Smooth muscle cell (in vitro differentiated cells): ENCODE measurements around the gene SLC28A2. TPM values are rescaled to one million over a fixed set of nuclear protein-coding genes. Genes with fewer than 3 reads are reported as not detected.

Experiments
- DNase-seq: peaks from one replicate; lab custom pipeline; 2025; ENCODE audit not compliant: unreplicated experiment; lab: John Stamatoyannopoulos, UW
- H2AFZ ChIP-seq: fragments of 200-600 bp; sonication (generic); 2 replicates; pipeline ENCODE4 v1.6.0; 2016; ENCODE audit warnings: antibody characterized with exemption, low read depth, mild to moderate bottlenecking
- H3F3A ChIP-seq: fragments of 200-600 bp; sonication (generic); 2 replicates; pipeline ENCODE4 v1.6.0; 2017; ENCODE audit warnings: antibody characterized with exemption, low read depth
- H3K27ac ChIP-seq: fragments of 200-600 bp; sonication (generic); 2 replicates; pipeline ENCODE4 v1.5.1; 2016; ENCODE audit warnings: low read depth, mild to moderate bottlenecking
- H3K27me3 ChIP-seq: fragments of 200-600 bp; sonication (generic); 2 replicates; pipeline ENCODE4 v1.6.1; 2016; ENCODE audit warnings: low read depth, mild to moderate bottlenecking
- H3K36me3 ChIP-seq: fragments of 200-600 bp; sonication (generic); 2 replicates; pipeline ENCODE4 v1.5.1; 2016; ENCODE audit warnings: low read depth
- H3K4me1 ChIP-seq: fragments of 200-600 bp; sonication (generic); 2 replicates; pipeline ENCODE4 v1.5.1; 2016; ENCODE audit warnings: low read depth
- H3K4me2 ChIP-seq: fragments of 200-600 bp; sonication (generic); 2 replicates; pipeline ENCODE4 v1.6.0; 2016; ENCODE audit warnings: mild to moderate bottlenecking
- H3K4me3 ChIP-seq: fragments of 200-600 bp; sonication (generic); 2 replicates; pipeline ENCODE4 v1.5.1; 2016; ENCODE audit warnings: mild to moderate bottlenecking
- H3K79me2 ChIP-seq: fragments of 200-600 bp; sonication (generic); 2 replicates; pipeline ENCODE4 v1.6.0; 2016; ENCODE audit warnings: low read depth, mild to moderate bottlenecking
- H3K9ac ChIP-seq: fragments of 200-600 bp; sonication (generic); 2 replicates; pipeline ENCODE4 v1.6.0; 2016; ENCODE audit warnings: low read depth
- H3K9me3 ChIP-seq: fragments of 200-600 bp; sonication (generic); replicated peaks from 2 replicates; pipeline ENCODE4 v1.5.1; 2016; ENCODE audit warnings: low read depth
- H4K20me1 ChIP-seq: fragments of 200-600 bp; sonication (generic); 2 replicates; pipeline ENCODE4 v1.6.0; 2016; ENCODE audit warnings: low read depth
- WGBS: methylation state at CpG from one replicate; pipeline ENCODE4 v1.1.7; 2016; ENCODE audit warnings: low lambda C conversion rate; 5-methylcytosine and 5-hydroxymethylcytosine counted together
- polyA plus RNA-seq: library from polyadenylated mRNA; unstranded; fragments of >200 nt; fragmentation: Nextera tagmentation; extraction: Ambion mirVana; gene quantifications from 2 replicates; pipeline ENCODE4 v1.2.1, GENCODE V29; 2016
- total RNA-seq: library from RNA; depleted of rRNA; stranded (reverse); fragments of >200 nt; gene quantifications from 2 replicates; pipeline ENCODE4 v1.2.3, GENCODE V29; 2014
- TF ChIP-seq, protein P1 (sequence below): fragments of 200-600 bp; sonication (generic); IDR thresholded peaks from 2 replicates; pipeline ENCODE4 v1.5.1; 2017; ENCODE audit warnings: borderline replicate concordance, mild to moderate bottlenecking, antibody characterized with exemption; ENCODE audit not compliant: insufficient read depth, poor library complexity, severe bottlenecking

SLC28A2 gene
- total and polyA plus RNA-seq, 2 experiments from 2014 or later: not detected

GRCh38 chr15:45225506-45226273, 26.3 kb upstream of the SLC28A2 start:
- Histone ChIP-seq H2AFZ (no peak overlapping the region), H3F3A (no peaks in the 10 kb centered on the region), H3K27me3 (peaks cover 15% of the 10 kb centered on the region), H4K20me1 (no peaks in the 10 kb centered on the region), H3K79me2 (no peaks in the 10 kb centered on the region), H3K4me3 (no peak overlapping the region), H3K4me1 (no peaks in the 10 kb centered on the region), H3K36me3 (no peaks in the 10 kb centered on the region), H3K9ac (no peak overlapping the region), H3K9me3 (no peaks in the 10 kb centered on the region), H3K4me2 (no peak overlapping the region), H3K27ac (no peak overlapping the region)
- 76% methylated on average over 11 of the region's 11 CpGs for WGBS
- TF ChIP-seq, protein P1, sequence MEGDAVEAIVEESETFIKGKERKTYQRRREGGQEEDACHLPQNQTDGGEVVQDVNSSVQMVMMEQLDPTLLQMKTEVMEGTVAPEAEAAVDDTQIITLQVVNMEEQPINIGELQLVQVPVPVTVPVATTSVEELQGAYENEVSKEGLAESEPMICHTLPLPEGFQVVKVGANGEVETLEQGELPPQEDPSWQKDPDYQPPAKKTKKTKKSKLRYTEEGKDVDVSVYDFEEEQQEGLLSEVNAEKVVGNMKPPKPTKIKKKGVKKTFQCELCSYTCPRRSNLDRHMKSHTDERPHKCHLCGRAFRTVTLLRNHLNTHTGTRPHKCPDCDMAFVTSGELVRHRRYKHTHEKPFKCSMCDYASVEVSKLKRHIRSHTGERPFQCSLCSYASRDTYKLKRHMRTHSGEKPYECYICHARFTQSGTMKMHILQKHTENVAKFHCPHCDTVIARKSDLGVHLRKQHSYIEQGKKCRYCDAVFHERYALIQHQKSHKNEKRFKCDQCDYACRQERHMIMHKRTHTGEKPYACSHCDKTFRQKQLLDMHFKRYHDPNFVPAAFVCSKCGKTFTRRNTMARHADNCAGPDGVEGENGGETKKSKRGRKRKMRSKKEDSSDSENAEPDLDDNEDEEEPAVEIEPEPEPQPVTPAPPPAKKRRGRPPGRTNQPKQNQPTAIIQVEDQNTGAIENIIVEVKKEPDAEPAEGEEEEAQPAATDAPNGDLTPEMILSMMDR: no peak
- DNase-seq: no peak

GRCh38 chr15:45228931-45229330, 23.1 kb upstream of the SLC28A2 start:
- H3K9me3 ChIP-seq: no peaks in the 10 kb centered on the region
- 74% methylated on average over 5 of the region's 5 CpGs for WGBS
- no peaks in the 10 kb centered on the region for H3F3A ChIP-seq
- no peaks in the 10 kb centered on the region for H3K36me3 ChIP-seq
- DNase-seq: no peak
- no peaks in the 10 kb centered on the region for H3K4me1 ChIP-seq
- H3K79me2 ChIP-seq: no peaks in the 10 kb centered on the region
- no peak overlapping the region for H3K9ac ChIP-seq
- H3K4me3 ChIP-seq: no peak overlapping the region
- TF ChIP-seq, protein P1: no peak
- H3K27me3 ChIP-seq: no peaks in the 10 kb centered on the region
- no peak overlapping the region for H3K27ac ChIP-seq
- H2AFZ ChIP-seq: no peak overlapping the region
- no peaks in the 10 kb centered on the region for H4K20me1 ChIP-seq
- no peak overlapping the region for H3K4me2 ChIP-seq

DNA sequence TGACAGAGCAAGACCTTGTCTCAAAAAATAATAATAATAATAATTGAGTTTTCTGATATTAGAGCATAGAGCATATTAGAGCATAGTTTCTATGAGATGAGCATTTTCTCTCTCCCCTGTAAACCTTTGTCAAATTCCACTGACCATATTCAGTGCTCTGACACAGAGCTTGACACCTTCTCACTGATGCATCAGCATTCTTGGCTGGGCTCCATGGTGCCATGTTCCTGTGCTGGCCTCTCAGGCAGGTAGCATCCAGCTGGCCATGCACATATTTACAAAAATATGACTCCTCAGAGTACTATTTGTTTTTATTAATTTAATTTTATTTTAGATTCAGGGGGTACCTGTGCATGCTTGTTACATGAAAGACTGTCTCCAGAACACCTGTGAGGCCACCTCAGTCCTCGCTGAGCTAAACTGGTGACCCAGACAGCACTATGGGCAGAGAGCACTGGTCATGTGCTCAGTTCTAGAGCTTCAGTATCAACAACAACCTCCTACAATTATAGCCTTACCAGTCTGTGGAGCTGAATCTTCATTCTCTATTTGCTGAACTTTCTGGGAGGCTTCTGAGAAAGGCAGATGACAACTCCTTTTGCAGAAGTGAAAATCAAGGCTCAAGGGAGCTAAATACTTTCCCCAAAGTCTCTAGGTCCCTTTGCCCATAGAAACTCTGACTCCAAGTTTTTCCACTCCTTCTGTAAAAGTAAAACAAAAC, 21.6 kb upstream of the SLC28A2 start:
- no peaks in the 10 kb centered on the region for H3K79me2 ChIP-seq
- 0% methylated on average over 1 of the region's 1 CpG for WGBS
- TF ChIP-seq, protein P1: no peak
- H3K9me3 ChIP-seq: no peaks in the 10 kb centered on the region
- H3K4me2 ChIP-seq: no peak overlapping the region
- no peaks in the 10 kb centered on the region for H3K36me3 ChIP-seq
- no peaks in the 10 kb centered on the region for H4K20me1 ChIP-seq
- H3K4me3 ChIP-seq: no peak overlapping the region
- DNase-seq: no peak
- no peaks in the 10 kb centered on the region for H3F3A ChIP-seq
- H3K27ac ChIP-seq: no peak overlapping the region
- H2AFZ ChIP-seq: no peak overlapping the region
- no peaks in the 10 kb centered on the region for H3K27me3 ChIP-seq
- H3K4me1 ChIP-seq: no peaks in the 10 kb centered on the region
- no peak overlapping the region for H3K9ac ChIP-seq

GRCh38 chr15:45231132-45231531, 20.9 kb upstream of the SLC28A2 start:
- DNase-seq: no peak
- no peak overlapping the region for H3K4me3 ChIP-seq
- H3K4me1 ChIP-seq: no peaks in the 10 kb centered on the region
- H3K27ac ChIP-seq: no peak overlapping the region
- H3K36me3 ChIP-seq: no peaks in the 10 kb centered on the region
- no peaks in the 10 kb centered on the region for H3K9me3 ChIP-seq
- no peak overlapping the region for H3K4me2 ChIP-seq
- WGBS: 85% methylated on average over 3 of the region's 3 CpGs
- H4K20me1 ChIP-seq: no peaks in the 10 kb centered on the region
- no peaks in the 10 kb centered on the region for H3K27me3 ChIP-seq
- no peak overlapping the region for H2AFZ ChIP-seq
- H3K9ac ChIP-seq: no peak overlapping the region
- TF ChIP-seq, protein P1: no peak
- H3K79me2 ChIP-seq: no peaks in the 10 kb centered on the region
- H3F3A ChIP-seq: no peaks in the 10 kb centered on the region
